ENCODE data around the gene TMOD1. TPM values are rescaled to one million over a fixed set of nuclear protein-coding genes. Genes with fewer than 3 reads are reported as not detected.

The TMOD1 gene
- total RNA-seq, 4 donors from 2014 or later = 82.3 to 202 (median 175) TPM

DNA sequence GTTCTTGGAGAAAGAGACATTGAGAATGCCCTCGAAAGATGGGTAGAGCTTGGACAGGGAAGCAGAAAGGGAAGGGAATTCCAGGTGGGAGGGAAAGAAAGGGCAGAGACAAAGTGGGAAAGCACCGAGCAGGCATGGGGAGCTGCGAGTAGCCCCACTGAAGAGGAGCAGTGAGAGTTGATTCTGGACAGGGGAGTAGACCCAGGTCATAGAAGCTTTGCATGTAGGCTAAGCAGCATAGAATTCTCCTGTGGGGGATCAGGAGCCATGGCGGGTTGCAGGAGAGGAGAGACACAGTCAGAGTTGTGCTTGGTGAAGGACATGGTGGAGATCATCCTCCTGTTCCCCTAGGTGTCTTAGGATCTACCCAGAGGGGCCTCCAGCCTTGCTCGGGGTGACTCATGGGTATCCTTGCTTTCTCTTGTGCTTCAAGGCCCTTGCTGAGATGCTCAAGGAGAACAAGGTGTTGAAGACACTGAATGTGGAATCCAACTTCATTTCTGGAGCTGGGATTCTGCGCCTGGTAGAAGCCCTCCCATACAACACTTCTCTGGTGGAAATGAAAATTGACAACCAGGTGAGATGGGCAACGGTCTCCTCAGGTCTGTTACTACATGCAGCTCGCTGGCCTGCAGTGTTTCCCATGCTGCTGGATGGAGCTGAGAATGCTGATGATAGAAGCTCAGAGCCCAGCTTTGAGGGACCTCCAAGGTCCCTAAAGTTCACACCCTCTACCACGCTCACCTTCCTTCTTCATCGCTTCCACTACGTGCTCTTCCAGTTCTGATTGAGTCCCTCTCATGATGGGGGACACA is 67.2 kb downstream of the TMOD1 start:
- peak overlapping the region; percentile 58 to 90 (median 68) for H3K27ac ChIP-seq
- H3K4me1 ChIP-seq = peaks cover 42 to 53% of the 10 kb centered on the region in 2 donors
- no peak overlapping the region for H3K4me3 ChIP-seq
- DNase-seq = no peak
- intact Hi-C loops (cut with DNase I; ENCODE audit: low total_unique reads) (no loop called here), in situ Hi-C loops (cut with MboI; ENCODE audit: low sequenced_read_pairs in 4 of 4) (no loop called here)
- H3K36me3 ChIP-seq = peaks cover 0 to 54% of the 10 kb centered on the region in 2 donors
- H3K9me3 ChIP-seq = no peaks in the 10 kb centered on the region
- no peak for ATAC-seq
- TF ChIP-seq, protein P1, sequence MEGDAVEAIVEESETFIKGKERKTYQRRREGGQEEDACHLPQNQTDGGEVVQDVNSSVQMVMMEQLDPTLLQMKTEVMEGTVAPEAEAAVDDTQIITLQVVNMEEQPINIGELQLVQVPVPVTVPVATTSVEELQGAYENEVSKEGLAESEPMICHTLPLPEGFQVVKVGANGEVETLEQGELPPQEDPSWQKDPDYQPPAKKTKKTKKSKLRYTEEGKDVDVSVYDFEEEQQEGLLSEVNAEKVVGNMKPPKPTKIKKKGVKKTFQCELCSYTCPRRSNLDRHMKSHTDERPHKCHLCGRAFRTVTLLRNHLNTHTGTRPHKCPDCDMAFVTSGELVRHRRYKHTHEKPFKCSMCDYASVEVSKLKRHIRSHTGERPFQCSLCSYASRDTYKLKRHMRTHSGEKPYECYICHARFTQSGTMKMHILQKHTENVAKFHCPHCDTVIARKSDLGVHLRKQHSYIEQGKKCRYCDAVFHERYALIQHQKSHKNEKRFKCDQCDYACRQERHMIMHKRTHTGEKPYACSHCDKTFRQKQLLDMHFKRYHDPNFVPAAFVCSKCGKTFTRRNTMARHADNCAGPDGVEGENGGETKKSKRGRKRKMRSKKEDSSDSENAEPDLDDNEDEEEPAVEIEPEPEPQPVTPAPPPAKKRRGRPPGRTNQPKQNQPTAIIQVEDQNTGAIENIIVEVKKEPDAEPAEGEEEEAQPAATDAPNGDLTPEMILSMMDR (IDR thresholded peaks at IDR 0.05 in 4 of 5, conservative IDR thresholded peaks at IDR 0.05 in 1 of 5) = no peak
- no peak for TF ChIP-seq POLR2A (IDR thresholded peaks at IDR 0.05)
- H3K27me3 ChIP-seq = no peaks in the 10 kb centered on the region

DNA sequence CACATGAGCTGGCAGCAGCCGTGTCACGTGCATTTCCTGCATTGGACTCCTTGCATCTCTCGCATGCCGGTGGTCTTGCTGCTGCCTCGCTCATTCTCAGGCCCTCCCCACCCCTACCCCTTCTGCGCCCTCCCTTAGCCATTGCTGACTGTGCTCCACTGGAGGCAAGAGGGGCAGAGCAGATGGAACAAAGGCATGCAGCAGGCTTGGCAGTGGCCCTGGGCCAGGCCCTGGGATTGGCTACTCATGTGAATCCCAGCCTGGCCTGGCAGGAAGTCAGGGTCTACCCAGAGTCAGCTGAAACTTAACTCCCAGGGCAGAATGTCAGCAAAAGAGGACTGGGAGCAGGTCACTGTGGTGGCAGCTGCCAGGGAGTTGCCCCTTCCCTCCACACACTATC is 69.4 kb downstream of the TMOD1 start:
- Histone ChIP-seq H3K36me3 (peaks cover 0 to 55% of the 10 kb centered on the region in 2 donors), H3K27ac (peak overlapping the region; percentile 67 to 82 (median 76)), H3K9me3 (no peaks in the 10 kb centered on the region), H3K4me3 (no peak overlapping the region), H3K4me1 (peaks cover 29 to 39% of the 10 kb centered on the region in 2 donors), H3K27me3 (no peaks in the 10 kb centered on the region)
- TF ChIP-seq, protein P1 (IDR thresholded peaks at IDR 0.05 in 4 of 5, conservative IDR thresholded peaks at IDR 0.05 in 1 of 5) = no peak
- no peak for TF ChIP-seq POLR2A (IDR thresholded peaks at IDR 0.05)
- ATAC-seq (peak; percentile 87 to 92), DNase-seq (peak; percentile 87 to 95)
- intact Hi-C loops (cut with DNase I; ENCODE audit: low total_unique reads) = no loop called here
- in situ Hi-C loops (cut with MboI; ENCODE audit: low sequenced_read_pairs in 4 of 4) = no loop called here

DNA sequence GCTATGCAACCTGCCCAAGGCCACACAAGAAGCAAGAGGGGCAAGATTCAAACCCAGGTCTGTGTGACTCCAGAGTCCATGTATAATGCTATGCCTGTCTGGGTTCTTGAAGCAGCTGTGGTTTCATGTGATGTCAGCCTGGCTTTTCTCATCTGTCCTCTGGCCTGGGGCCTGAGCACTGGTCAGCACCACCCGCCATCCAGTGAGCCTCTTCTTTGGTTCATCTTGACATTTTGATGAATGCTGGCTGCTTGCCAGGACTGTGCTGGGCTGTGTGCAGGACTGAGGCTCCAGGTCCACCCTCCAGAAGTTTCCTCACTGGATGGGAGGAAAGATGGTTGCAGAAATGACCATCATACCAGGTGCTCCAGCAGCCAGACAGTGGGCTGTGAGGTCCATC is 70.2 kb downstream of the TMOD1 start:
- Histone ChIP-seq H3K36me3 (peaks cover 0 to 56% of the 10 kb centered on the region in 2 donors), H3K4me3 (no peak overlapping the region), H3K27me3 (no peaks in the 10 kb centered on the region), H3K27ac (peak overlapping the region in 3 of 4 donors; percentile 76 to 82 (median 77)), H3K4me1 (peaks cover 29 to 38% of the 10 kb centered on the region in 2 donors), H3K9me3 (no peaks in the 10 kb centered on the region)
- ATAC-seq = peak in 1 of 2 donors; percentile 24
- intact Hi-C loops (cut with DNase I; ENCODE audit: low total_unique reads) = no loop called here
- in situ Hi-C loops (cut with MboI; ENCODE audit: low sequenced_read_pairs in 4 of 4) = no loop called here
- TF ChIP-seq, protein P1 (IDR thresholded peaks at IDR 0.05 in 4 of 5, conservative IDR thresholded peaks at IDR 0.05 in 1 of 5) = no peak
- no peak for TF ChIP-seq POLR2A (IDR thresholded peaks at IDR 0.05)
- peak in 1 of 2 donors; percentile 31 for DNase-seq

DNA sequence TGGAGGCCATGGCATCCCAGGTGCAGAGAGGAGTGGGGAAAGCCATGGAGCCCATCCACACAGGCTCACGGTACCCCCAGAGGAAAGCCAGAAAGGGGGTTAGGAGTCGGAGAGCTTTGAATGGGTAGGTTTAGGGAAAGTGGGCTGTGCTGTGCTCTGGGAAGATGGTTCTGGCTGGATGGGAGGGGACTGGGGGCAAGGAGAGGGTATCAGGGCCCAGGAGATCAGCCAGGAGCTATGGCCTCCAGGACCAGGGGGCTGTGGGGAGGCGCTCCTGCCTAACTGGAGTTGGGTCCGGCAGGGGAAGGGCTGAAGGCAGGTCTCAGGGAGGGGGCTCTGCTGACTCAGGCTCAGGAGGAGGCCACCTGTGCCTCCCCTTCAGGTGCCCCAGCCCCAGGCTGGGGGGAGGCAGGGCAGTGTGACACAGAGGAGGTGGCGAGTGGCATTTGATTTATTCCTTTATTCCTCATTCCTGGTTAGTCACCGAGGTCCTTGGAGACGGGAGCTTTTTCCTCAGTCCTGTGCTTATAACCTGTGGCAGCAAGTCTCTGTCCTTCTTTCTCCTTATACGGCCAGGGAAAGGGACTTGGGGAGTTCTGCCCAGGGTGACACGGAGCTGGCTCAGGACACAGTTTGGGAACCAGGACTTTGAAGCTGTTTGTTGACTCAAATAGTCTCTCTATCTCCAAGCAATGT is 70.9 kb downstream of the TMOD1 start:
- H3K4me1 ChIP-seq = peaks cover 25 to 31% of the 10 kb centered on the region in 2 donors
- no peaks in the 10 kb centered on the region for H3K9me3 ChIP-seq
- peaks cover 0 to 52% of the 10 kb centered on the region in 2 donors for H3K36me3 ChIP-seq
- ATAC-seq (no peak), DNase-seq (peak in 1 of 2 donors; percentile 11)
- no peak overlapping the region for H3K4me3 ChIP-seq
- in situ Hi-C loops (cut with MboI; ENCODE audit: low sequenced_read_pairs in 4 of 4) (no loop called here), intact Hi-C loops (cut with DNase I; ENCODE audit: low total_unique reads) (no loop called here)
- TF ChIP-seq, protein P1 (IDR thresholded peaks at IDR 0.05 in 4 of 5, conservative IDR thresholded peaks at IDR 0.05 in 1 of 5) = no peak
- no peak for TF ChIP-seq POLR2A (IDR thresholded peaks at IDR 0.05)
- H3K27me3 ChIP-seq = no peaks in the 10 kb centered on the region
- H3K27ac ChIP-seq = peak overlapping the region in 3 of 4 donors; percentile 76 to 82 (median 77)

Measured in gastrocnemius medialis (tissue), 4 donors.